Liver (tissue), 2 donors: ENCODE data around the gene EBF4.

Experiments used
- ATF3 ChIP-seq: IDR thresholded peaks from 2 replicates; pipeline ENCODE4 v1.6.1; 2016; ENCODE audit warnings: antibody characterized with exemption
- JUND ChIP-seq, 2 donors: IDR thresholded peaks; 2 replicates each; pipeline ENCODE4 v1.6.1; 2016; ENCODE audit warnings: antibody characterized with exemption in 2 of 2
- REST ChIP-seq: IDR thresholded peaks from 2 replicates; pipeline ENCODE4 v1.6.1; 2016; ENCODE audit warnings: antibody characterized with exemption, mild to moderate bottlenecking
- donor health status: healthy.

- no peak for TF ChIP-seq ATF3
- no peak for TF ChIP-seq REST
- no peak for TF ChIP-seq JUND (IDR thresholded peaks at IDR 0.05)
Measured at GRCh38 chr20:2749343-2749950, 56.9 kb downstream of the EBF4 start.
